ENCODE results near the gene WDR86.

The WDR86 gene

DNA sequence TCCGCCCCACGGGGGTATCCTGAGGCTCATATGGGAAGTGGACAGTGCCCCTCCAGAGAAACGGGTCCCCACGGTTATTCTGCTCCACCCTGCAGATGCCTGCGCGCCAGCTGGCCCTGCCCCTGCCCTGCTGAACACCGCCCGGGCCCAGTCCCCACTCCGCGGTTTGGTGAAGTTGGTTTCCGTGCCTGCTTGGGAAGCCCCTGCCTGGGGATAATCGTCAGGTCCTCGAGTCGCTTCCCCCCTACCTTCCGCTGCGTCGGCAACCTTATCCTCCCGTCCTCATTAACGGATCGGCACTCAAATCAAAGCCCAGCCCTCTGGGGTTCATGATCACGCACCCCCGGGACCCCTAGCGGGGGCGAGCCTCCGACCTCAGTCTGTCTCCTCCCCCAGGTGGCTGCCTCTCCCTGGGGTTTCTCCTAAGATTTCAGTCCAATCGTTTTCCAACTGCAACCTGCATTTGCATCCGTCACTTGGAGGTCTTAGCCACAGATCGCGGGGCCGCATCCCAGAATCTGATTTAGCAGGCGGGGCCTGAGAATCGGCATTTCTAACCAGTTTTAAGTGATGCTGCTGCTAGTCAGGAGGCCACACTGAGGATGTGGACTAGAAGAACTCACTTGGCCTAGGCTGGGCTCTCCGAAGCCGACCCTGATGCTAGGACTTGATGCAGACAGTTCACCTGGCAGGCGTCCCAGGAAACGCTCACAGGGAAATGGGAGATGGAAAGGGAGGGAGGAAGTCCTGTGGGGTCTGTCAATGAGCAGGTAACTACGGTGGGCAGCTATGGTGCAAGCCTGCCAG lies 27.6 kb downstream of the WDR86 start:
- no peak overlapping the region for H2AK5ac ChIP-seq (ENCODE audit: low read length, severe bottlenecking)
- H3K18ac ChIP-seq (ENCODE audit: low read depth in 1 of 2, low read length in 2 of 2) = no peak overlapping the region
- no peak overlapping the region for H4K91ac ChIP-seq (ENCODE audit: low read length)
- H3K23ac ChIP-seq (ENCODE audit: low read length in 2 of 2) = no peak overlapping the region
- no peak overlapping the region for H3K27ac ChIP-seq (ENCODE audit: low read length, poor library complexity, severe bottlenecking)
- H3K9ac ChIP-seq (ENCODE audit: low read length) = no peak overlapping the region
- H2AFZ ChIP-seq (ENCODE audit: low read depth, low read length) = no peak overlapping the region
- H3K9me3 ChIP-seq (ENCODE audit: control insufficient read depth, low read length) = peaks cover 5% of the 10 kb centered on the region
- no peak overlapping the region for H2BK5ac ChIP-seq (ENCODE audit: low read depth, low read length, poor library complexity, severe bottlenecking)
- no peak overlapping the region for H2BK120ac ChIP-seq (ENCODE audit: low read depth, low read length)
- no peak overlapping the region for H3K4me2 ChIP-seq (ENCODE audit: low read length, poor library complexity, severe bottlenecking)
- H3K4ac ChIP-seq (ENCODE audit: low read depth in 1 of 2, low read length in 2 of 2) = no peak overlapping the region
- H3K4me1 ChIP-seq (ENCODE audit: control insufficient read depth, insufficient read depth, low read depth, low read length) = peaks cover 9% of the 10 kb centered on the region
- no peak overlapping the region for H2BK15ac ChIP-seq (ENCODE audit: low read depth, poor library complexity, severe bottlenecking)
- no peaks in the 10 kb centered on the region for H3K79me1 ChIP-seq (replicated peaks; ENCODE audit: low read length, poor library complexity, severe bottlenecking)
- H3K14ac ChIP-seq (ENCODE audit: low read length in 2 of 2) = no peak overlapping the region
- no peak overlapping the region for H3K4me3 ChIP-seq (ENCODE audit: insufficient read depth in 1 of 2, low read depth in 1 of 2, low read length in 2 of 2)
- no peak overlapping the region for H4K8ac ChIP-seq (ENCODE audit: low read length)
- no peak overlapping the region for H2BK12ac ChIP-seq (ENCODE audit: low read length in 2 of 2)
- no peak for DNase-seq
- H3K36me3 ChIP-seq (ENCODE audit: control insufficient read depth in 1 of 2, insufficient read depth in 2 of 2, low read depth in 1 of 2, low read length in 2 of 2) = peaks cover 14 to 29% of the 10 kb centered on the region in 2 experiments
- 29% methylated on average over 37 of the region's 37 CpGs for WGBS
- H3K27me3 ChIP-seq (ENCODE audit: control insufficient read depth in 1 of 2, insufficient read depth in 1 of 2, low read length in 2 of 2) = peaks cover 54 to 57% of the 10 kb centered on the region in 2 experiments

DNA sequence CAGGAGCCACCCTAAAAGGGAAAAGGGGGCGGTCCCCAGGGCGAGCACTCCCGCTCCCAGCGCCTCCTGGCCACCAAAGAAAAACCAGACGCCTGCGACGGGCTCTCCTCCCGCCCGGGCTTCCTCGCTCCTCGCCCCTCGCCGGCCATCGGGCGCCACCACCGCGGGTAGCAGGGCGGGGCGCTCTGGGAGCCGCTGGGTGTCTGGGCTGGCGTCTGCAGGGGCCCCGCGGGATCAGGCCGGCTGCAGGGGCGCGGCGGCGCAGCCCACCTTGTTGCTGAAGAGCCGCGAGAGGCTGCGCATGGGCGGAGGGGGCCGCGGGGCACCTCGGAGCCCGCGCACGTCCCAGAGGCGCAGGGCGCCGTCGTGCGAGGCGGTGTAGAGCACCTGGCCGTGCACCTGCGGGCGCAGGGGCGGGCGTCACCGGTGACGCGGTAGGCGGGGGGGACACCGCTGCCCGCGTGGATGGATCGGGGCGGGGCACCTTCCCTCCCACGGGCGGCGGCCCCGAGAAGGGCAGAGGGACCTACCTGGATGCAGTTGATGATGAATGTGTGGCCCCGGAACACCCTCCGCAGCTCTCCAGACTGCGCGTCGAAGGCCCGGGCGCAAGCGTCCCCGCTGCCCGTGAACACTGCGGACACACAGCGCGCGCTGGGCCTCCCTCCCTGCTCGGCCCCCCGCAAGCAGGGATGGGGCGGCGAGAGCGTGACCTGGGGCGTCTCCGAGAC lies 28.3 kb downstream of the WDR86 start:
- H4K91ac ChIP-seq (ENCODE audit: low read length) = no peak overlapping the region
- H3K4me3 ChIP-seq (ENCODE audit: insufficient read depth in 1 of 2, low read depth in 1 of 2, low read length in 2 of 2) = peak overlapping the region in 1 of 2 experiments; percentile 33
- H2AFZ ChIP-seq (ENCODE audit: low read depth, low read length) = no peak overlapping the region
- H3K23ac ChIP-seq (ENCODE audit: low read length in 2 of 2) = no peak overlapping the region
- H2BK120ac ChIP-seq (ENCODE audit: low read depth, low read length) = no peak overlapping the region
- no peak overlapping the region for H3K18ac ChIP-seq (ENCODE audit: low read depth in 1 of 2, low read length in 2 of 2)
- no peak overlapping the region for H2BK5ac ChIP-seq (ENCODE audit: low read depth, low read length, poor library complexity, severe bottlenecking)
- H3K27ac ChIP-seq (ENCODE audit: low read length, poor library complexity, severe bottlenecking) = no peak overlapping the region
- H2BK12ac ChIP-seq (ENCODE audit: low read length in 2 of 2) = no peak overlapping the region
- peak overlapping the region in 1 of 2 experiments; percentile 68 for H3K14ac ChIP-seq (ENCODE audit: low read length in 2 of 2)
- 10% methylated on average over 77 of the region's 83 CpGs for WGBS
- no peak overlapping the region for H3K4ac ChIP-seq (ENCODE audit: low read depth in 1 of 2, low read length in 2 of 2)
- H3K4me2 ChIP-seq (ENCODE audit: low read length, poor library complexity, severe bottlenecking) = peak overlapping the region; percentile 51
- H4K8ac ChIP-seq (ENCODE audit: low read length) = no peak overlapping the region
- peaks cover 5% of the 10 kb centered on the region for H3K9me3 ChIP-seq (ENCODE audit: control insufficient read depth, low read length)
- no peak overlapping the region for H3K9ac ChIP-seq (ENCODE audit: low read length)
- H2AK5ac ChIP-seq (ENCODE audit: low read length, severe bottlenecking) = no peak overlapping the region
- H2BK15ac ChIP-seq (ENCODE audit: low read depth, poor library complexity, severe bottlenecking) = no peak overlapping the region
- peaks cover 47 to 50% of the 10 kb centered on the region in 2 experiments for H3K27me3 ChIP-seq (ENCODE audit: control insufficient read depth in 1 of 2, insufficient read depth in 1 of 2, low read length in 2 of 2)
- H3K4me1 ChIP-seq (ENCODE audit: control insufficient read depth, insufficient read depth, low read depth, low read length) = peaks cover 9% of the 10 kb centered on the region
- peaks cover 21 to 35% of the 10 kb centered on the region in 2 experiments for H3K36me3 ChIP-seq (ENCODE audit: control insufficient read depth in 1 of 2, insufficient read depth in 2 of 2, low read depth in 1 of 2, low read length in 2 of 2)
- no peak for DNase-seq
- H3K79me1 ChIP-seq (replicated peaks; ENCODE audit: low read length, poor library complexity, severe bottlenecking) = no peaks in the 10 kb centered on the region

DNA sequence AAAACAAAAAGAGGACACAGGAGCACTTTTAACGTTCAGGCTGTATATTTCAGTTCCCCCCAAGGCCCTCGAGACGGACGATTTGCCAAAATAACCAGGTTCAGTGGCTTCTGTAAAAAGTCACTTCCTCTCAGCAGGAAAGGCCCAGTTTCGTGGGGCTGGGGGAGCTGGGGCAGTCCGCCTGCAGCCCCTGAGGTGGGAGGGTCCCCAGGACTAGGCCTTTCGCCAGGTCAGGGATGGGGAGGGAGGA lies 28.8 kb downstream of the WDR86 start:
- Histone ChIP-seq H4K91ac (ENCODE audit: low read length) (no peak overlapping the region), H3K4me3 (ENCODE audit: insufficient read depth in 1 of 2, low read depth in 1 of 2, low read length in 2 of 2) (no peak overlapping the region), H2BK15ac (ENCODE audit: low read depth, poor library complexity, severe bottlenecking) (no peak overlapping the region), H3K23ac (ENCODE audit: low read length in 2 of 2) (no peak overlapping the region), H2AK5ac (ENCODE audit: low read length, severe bottlenecking) (no peak overlapping the region), H3K27ac (ENCODE audit: low read length, poor library complexity, severe bottlenecking) (no peak overlapping the region), H3K4me2 (ENCODE audit: low read length, poor library complexity, severe bottlenecking) (no peak overlapping the region), H3K27me3 (ENCODE audit: control insufficient read depth in 1 of 2, insufficient read depth in 1 of 2, low read length in 2 of 2) (peaks cover 43 to 45% of the 10 kb centered on the region in 2 experiments), H3K79me1 (replicated peaks; ENCODE audit: low read length, poor library complexity, severe bottlenecking) (no peaks in the 10 kb centered on the region), H3K36me3 (ENCODE audit: control insufficient read depth in 1 of 2, insufficient read depth in 2 of 2, low read depth in 1 of 2, low read length in 2 of 2) (peaks cover 26 to 40% of the 10 kb centered on the region in 2 experiments), H3K4ac (ENCODE audit: low read depth in 1 of 2, low read length in 2 of 2) (no peak overlapping the region), H3K9me3 (ENCODE audit: control insufficient read depth, low read length) (peaks cover 5% of the 10 kb centered on the region), H2BK12ac (ENCODE audit: low read length in 2 of 2) (no peak overlapping the region), H4K8ac (ENCODE audit: low read length) (no peak overlapping the region), H2BK5ac (ENCODE audit: low read depth, low read length, poor library complexity, severe bottlenecking) (no peak overlapping the region), H3K18ac (ENCODE audit: low read depth in 1 of 2, low read length in 2 of 2) (no peak overlapping the region), H3K9ac (ENCODE audit: low read length) (no peak overlapping the region), H2BK120ac (ENCODE audit: low read depth, low read length) (no peak overlapping the region), H3K14ac (ENCODE audit: low read length in 2 of 2) (no peak overlapping the region), H2AFZ (ENCODE audit: low read depth, low read length) (no peak overlapping the region), H3K4me1 (ENCODE audit: control insufficient read depth, insufficient read depth, low read depth, low read length) (peaks cover 9% of the 10 kb centered on the region)
- no peak for DNase-seq
- 37% methylated on average over 7 of the region's 7 CpGs for WGBS

Measured in mesenchymal stem cell (in vitro differentiated cells and primary cell).